Vagina (tissue), 2 donors: ENCODE data around the gene ANKRD44.

Experiments
- POLR2A ChIP-seq, 2 donors: fragments of 450-650 bp; IDR thresholded peaks; one replicate each; pipeline ENCODE4 v1.6.1; 2017; ENCODE audit warnings: antibody characterized with exemption in 2 of 2, mild to moderate bottlenecking in 2 of 2, moderate library complexity in 2 of 2
- TF ChIP-seq, protein P1 (sequence below), 3 experiments: fragments of 450-650 bp in 2 of 3; fragments of 200-600 bp in 1 of 3; sonication (generic) in 1 of 3; IDR thresholded peaks; one replicate each; pipeline ENCODE4 v1.5.1; 2017 to 2019; ENCODE audit warnings: antibody characterized with exemption in 3 of 3, mild to moderate bottlenecking in 2 of 3, moderate library complexity in 2 of 3

DNA sequence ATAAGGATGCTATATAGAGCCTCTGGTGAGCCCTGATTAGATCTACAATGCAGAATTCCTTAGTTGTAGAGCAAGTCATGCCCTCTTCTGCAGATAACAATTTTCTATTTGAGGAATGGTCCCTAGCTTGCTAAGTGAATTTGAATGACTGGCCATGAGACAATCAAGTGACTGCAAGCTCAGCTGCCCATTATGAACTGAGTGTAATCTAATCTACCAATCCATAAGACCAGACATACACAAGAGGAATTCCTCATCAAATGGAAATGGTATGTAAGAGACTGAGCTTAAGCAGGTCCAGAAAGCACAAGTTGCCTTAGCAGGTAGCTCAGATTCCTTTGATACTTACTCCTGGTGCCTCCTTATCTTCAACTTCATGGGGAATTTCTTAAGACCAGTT is 4.8 kb upstream of the ANKRD44 start:
- TF ChIP-seq POLR2A (IDR thresholded peaks at IDR 0.05) = no peak
- TF ChIP-seq, protein P1, sequence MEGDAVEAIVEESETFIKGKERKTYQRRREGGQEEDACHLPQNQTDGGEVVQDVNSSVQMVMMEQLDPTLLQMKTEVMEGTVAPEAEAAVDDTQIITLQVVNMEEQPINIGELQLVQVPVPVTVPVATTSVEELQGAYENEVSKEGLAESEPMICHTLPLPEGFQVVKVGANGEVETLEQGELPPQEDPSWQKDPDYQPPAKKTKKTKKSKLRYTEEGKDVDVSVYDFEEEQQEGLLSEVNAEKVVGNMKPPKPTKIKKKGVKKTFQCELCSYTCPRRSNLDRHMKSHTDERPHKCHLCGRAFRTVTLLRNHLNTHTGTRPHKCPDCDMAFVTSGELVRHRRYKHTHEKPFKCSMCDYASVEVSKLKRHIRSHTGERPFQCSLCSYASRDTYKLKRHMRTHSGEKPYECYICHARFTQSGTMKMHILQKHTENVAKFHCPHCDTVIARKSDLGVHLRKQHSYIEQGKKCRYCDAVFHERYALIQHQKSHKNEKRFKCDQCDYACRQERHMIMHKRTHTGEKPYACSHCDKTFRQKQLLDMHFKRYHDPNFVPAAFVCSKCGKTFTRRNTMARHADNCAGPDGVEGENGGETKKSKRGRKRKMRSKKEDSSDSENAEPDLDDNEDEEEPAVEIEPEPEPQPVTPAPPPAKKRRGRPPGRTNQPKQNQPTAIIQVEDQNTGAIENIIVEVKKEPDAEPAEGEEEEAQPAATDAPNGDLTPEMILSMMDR (IDR thresholded peaks at IDR 0.05) = no peak
